HG03565 (cell line): ENCODE data around the gene WDR64.

ENCODE experiments used
- ATAC-seq: cut with Tn5 transposase; IDR thresholded peaks from one replicate; pipeline ENCODE4 v1.9.1; 2021; ENCODE audit warnings: mild to moderate bottlenecking, moderate library complexity; ENCODE audit not compliant: unreplicated experiment

The WDR64 gene

DNA sequence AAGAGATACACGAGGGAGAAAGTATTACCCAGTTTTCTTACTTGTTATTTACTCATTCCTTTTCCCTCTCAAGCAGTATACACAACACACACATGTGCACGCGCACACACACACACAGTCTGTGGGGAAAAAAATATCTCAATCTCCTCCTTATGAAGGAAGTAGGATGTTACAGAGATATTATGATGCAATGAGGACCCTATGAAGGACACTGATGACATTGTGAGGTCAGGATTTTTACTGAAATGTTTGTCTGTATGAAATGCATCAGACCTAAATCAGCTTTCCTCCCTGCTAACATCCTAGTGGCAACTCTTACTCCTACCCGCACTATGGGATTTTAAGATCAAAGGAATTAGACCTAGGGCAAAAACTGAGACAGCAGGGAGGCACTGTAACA, at the start of gene WDR64:
Gene WDR64, plus strand, starts transcription at position 270 of the 400 bp plus-strand sequence. CDS start 204 bp downstream, outside the sequence.
- ATAC-seq = no peak

GRCh38 chr1:241603731-241604245, 48.3 kb upstream of the WDR64 start:
- ATAC-seq = no peak

GRCh38 chr1:241605146-241605805, 46.8 kb upstream of the WDR64 start:
- ATAC-seq = no peak

DNA sequence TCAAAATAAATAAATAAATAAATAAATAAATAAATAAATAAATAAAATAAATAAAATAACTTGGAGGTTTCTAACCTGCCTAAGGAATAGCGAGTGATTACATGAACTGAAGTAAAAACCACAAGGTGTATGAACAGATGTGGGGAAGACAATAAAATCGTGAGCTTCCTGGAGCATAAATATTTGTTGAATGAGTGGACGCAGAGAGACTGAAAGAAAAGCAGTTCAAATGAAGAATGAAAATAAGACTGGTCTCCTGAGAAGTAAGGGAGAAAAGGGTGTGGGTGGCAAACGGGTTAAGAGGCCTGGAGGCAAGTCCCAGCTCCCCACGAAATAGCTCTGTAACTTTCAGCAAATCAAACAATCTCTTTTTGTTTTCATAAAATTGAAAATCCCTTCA, 45.5 kb upstream of the WDR64 start:
- no peak for ATAC-seq

- ATAC-seq = no peak
Observed at GRCh38 chr1:241607497-241607896, 44.6 kb upstream of the WDR64 start.

GRCh38 chr1:241608379-241609033, 43.6 kb upstream of the WDR64 start:
- peak; percentile 35 for ATAC-seq

DNA sequence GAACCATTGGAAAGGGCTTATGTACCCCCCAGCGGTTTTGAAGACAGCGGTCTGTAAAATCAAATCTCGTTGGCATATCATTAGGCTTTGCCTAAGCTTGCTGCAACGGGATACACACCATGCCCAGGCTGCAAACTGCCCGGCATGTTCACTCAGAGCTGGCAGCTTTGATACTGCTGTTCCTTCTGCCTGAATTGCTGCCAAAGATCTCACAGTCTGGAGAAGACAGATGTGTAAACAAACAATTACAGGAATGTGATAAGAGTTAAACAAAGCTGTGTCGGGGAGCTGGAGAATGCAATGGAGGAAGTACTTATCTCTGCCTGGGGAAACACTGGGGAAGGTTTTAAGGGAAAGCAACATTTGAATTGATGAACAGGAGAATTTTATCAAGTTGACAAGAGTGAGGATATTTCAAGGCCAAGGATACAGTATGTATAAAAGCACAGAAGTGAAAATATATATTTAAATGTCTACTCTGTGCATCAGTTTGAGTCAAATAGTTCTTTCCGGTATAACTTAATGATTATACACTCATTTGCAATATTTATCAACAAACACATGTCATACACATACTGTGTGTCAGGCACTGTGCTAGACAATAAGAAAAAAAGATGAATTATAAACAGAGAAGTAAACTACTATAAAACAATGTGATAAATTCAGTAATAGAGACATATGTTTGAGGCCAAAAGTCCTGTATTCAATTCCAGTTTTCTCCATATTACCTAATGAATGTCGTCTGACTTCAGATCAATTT, 41.8 kb upstream of the WDR64 start:
- ATAC-seq = no peak

DNA sequence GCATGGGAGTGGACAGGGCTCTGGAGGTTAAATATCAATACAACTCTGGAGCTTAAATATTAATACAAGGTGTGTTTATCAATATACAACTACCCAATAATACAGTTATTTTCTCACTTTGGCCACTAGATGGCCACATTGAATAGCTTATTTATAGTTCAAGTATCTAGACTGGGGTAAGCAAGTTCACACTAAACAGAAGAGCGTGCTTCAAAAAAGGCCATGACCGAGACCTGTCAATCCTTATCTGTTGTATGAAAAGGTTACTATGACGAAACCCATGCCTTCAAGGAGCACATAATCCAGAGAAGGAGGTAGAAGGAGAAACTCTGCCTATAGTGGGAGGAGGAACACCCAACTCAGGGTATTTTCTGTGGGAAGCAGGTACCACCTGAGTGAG, 41.0 kb upstream of the WDR64 start:
- ATAC-seq = peak; percentile 81

- ATAC-seq = no peak
Observed at GRCh38 chr1:241611736-241612135, 40.3 kb upstream of the WDR64 start.

GRCh38 chr1:241612533-241613477, 39.3 kb upstream of the WDR64 start:
- ATAC-seq = no peak

- no peak for ATAC-seq
Observed at GRCh38 chr1:241614144-241614543, 37.9 kb upstream of the WDR64 start.

DNA sequence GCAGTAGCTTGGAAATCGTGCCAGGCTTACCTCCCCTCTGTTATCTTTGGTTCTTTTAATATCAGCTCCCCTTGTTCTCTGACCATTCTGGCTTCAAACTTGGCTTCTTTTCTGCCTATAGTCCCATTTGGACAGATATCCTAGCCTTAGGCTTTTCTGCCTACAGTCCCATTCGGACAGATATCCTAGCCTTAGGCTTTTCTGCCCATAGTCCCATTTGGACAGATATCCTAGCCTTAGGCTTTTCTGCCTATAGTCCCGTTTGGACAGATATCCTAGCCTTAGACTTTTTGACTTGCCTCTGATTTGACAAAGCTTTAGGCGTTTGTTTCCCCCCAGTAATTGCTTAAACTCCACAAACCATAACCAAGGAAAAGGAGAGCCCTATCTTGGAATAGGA, 37.5 kb upstream of the WDR64 start:
- ATAC-seq = no peak

DNA sequence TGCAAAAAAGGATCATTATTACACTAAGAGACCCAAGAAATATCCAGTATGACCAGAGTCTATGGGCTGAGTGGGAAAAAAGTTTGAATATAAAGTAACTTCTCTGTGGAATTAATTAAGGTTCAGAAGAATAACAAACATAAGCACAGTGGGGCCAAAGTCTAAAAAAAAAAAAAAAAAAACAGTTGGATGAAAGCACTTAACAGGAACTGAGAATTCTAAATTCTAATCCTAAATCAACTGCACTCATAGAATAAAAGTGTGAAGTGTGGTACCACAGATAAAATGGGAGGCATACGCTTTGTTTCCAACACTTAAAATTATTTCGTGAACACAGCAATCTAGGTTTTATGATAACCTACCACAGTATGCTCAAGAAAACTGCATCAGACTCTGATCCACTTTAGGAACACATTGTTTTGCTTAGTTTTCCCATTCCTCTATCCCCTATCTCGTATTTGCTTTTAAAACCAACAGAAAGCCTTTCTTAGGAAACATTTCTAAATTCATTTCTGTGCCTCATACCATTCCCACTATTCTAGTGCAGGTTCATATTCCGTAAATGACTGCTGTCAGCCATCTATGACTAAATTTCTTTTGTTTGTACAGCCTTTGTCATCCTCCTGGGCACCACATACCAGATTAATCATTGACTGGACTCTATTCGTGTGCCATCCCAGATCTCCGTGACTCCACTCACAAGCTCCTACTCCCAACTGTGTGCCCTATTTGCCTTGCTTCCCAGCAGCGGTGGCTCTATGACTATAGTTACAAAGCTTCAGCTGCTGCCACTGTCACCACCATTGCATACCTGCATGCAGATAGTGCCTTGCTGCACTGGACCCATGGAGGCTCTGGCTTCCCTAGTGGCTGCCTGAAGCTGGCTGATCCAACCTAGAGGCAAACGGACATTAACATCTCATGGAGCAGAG, 36.8 kb upstream of the WDR64 start:
- no peak for ATAC-seq

- ATAC-seq = no peak
Observed at GRCh38 chr1:241617426-241617825, 34.7 kb upstream of the WDR64 start.

GRCh38 chr1:241622669-241623068, 29.4 kb upstream of the WDR64 start:
- ATAC-seq = no peak

DNA sequence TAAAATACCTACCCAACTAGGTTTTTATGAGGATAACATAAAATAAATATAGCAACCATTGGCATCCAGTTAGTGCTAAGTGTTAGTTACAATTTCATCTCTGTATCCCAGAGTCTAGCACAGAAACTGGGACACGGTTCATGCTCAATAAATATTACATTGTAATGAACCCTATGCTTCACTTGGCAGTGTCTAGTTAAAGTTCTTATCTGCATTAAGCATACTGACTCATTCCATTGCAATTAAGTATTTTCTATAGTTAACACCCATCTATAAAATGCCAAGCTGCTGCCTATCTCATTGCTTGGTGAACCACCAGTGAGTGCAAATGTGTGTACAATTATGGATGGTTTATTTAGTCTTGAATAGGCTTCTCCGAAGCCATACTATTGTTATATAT, 27.1 kb upstream of the WDR64 start:
- ATAC-seq = no peak

DNA sequence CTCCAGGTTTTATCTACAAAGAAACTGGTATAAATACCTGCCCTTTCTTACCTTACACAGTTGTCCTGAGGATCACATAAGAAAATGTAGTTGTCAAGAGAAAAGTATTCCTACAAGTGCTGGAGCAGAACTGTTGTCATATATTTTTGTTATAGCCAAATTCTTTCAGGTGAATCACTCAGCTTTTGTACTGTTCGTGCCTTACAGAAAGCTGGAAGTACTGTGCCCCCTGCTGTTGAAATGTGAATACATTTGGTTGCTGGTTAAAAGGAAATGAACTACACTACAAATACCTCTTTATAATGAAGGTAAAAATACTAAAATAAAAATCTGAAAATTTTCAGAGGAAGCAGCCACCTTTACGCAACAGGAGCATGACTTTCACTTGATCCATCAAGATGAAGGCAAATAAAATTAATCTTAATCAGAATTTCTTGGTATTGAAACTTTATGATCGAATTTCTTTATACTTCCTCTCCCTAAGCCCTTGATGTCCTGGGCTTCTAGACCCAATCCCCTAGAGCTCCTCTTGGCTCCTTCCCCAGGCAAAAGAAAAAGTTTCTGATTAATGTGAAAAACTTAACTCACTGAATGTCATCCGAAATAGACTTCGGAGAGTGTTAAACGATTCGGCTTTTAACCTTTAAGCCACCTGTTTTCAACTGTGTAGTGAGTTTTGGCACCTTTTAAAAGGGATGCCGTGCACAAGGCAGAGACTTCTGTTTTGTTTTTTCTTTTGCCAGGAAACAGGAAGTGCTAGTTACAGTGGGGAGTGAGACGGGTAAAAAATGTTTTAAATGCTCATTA, 24.4 kb upstream of the WDR64 start:
- peak; percentile 51 for ATAC-seq

GRCh38 chr1:241630005-241630404, 22.1 kb upstream of the WDR64 start:
- ATAC-seq = no peak

DNA sequence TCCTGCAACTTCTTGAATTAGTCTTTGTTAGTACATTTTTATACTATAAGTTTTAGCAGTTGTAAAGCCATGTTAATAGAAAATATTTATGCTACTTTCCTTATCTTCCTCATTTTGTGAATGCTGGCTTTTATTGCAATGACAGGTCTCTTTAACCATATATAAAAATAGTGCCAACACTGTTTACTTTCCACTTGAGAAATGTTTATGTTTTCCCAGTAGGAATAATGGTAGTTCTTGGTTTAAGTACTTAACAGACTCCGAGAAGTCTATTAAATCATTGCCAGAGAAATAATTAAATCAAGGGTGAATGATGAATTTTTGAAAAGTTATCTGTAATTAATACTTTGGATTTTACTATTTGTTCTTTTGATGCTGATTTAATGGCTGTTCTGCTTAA, 21.6 kb upstream of the WDR64 start:
- no peak for ATAC-seq
